Transverse colon (tissue), 4 donors: Measurements from ENCODE around the gene SDC3. TPM values are rescaled to one million over a fixed set of nuclear protein-coding genes. Genes with fewer than 3 reads are reported as not detected.
"Not testable (repeated sequence)": the region's sequence is repeated elsewhere in the genome, so short reads cannot be mapped to it uniquely, and the experiment has no call there.

Experiments
- DNase-seq: peaks from one replicate; pipeline ENCODE4 v3.0.0-alpha.2; 2019
- H3K27ac ChIP-seq, 4 donors: fragments of 200-600 bp; sonication (generic); 2 replicates each; pipeline ENCODE4 v1.5.1; 2016 to 2018; ENCODE audit warnings: inconsistent platforms in 4 of 4
- H3K27me3 ChIP-seq: fragments of 200-600 bp; sonication (generic); 2 replicates; pipeline ENCODE4 v1.5.1; 2017; ENCODE audit warnings: inconsistent platforms
- H3K36me3 ChIP-seq, 4 donors: fragments of 200-600 bp; sonication (generic); 2 replicates each; pipeline ENCODE4 v1.5.1; 2017 to 2019; ENCODE audit warnings: inconsistent platforms in 4 of 4
- H3K4me1 ChIP-seq, 4 donors: fragments of 200-600 bp; sonication (generic); 2 replicates each; pipeline ENCODE4 v1.5.1; 2017 to 2020; ENCODE audit warnings: inconsistent platforms in 4 of 4
- H3K4me3 ChIP-seq, 4 donors: fragments of 200-600 bp; sonication (generic); 1 replicate in 1 of 4; 2 replicates in 3 of 4; pipeline versions ENCODE4 v1.5.1 to v1.6.1; 2017 to 2019; ENCODE audit warnings: inconsistent platforms in 4 of 4
- H3K9me3 ChIP-seq, 2 donors: fragments of 200-600 bp; sonication (generic); 2 replicates each; pipeline ENCODE4 v1.5.1; 2017 to 2019; ENCODE audit warnings: inconsistent platforms in 2 of 2
- EP300 ChIP-seq: sonication (generic); formaldehyde crosslinking; IDR thresholded peaks from one replicate; pipeline ENCODE4 v1.6.1; 2017; ENCODE audit warnings: antibody characterized with exemption, low read depth
- POLR2A ChIP-seq: fragments of 450-650 bp; IDR thresholded peaks from one replicate; pipeline ENCODE4 v1.6.1; 2016; ENCODE audit warnings: antibody characterized with exemption, mild to moderate bottlenecking, moderate library complexity
- POLR2AphosphoS5 ChIP-seq, 3 donors: sonication (generic); formaldehyde crosslinking; IDR thresholded peaks; one replicate each; pipeline ENCODE4 v1.6.1; 2016; ENCODE audit warnings: antibody characterized with exemption in 3 of 3
- WGBS, 2 donors: methylation state at CpG; one replicate each; pipeline ENCODE4 v1.1.5; 2018; ENCODE audit warnings: low coverage in 1 of 2; 5-methylcytosine and 5-hydroxymethylcytosine counted together
- in situ Hi-C, 4 donors: fragments of 200-750 bp; cut with MboI; loops; one replicate each; pipeline versions ENCODE4 v1.15.0 to v1.15.1; 2017; ENCODE audit warnings: low sequenced_read_pairs in 3 of 4, low pct_ligation_motif_present in 1 of 4, low pct_unique_long_range_greater_than_20kb in 1 of 4
- intact Hi-C: fragments of 100-400 bp; cut with DNase I; formaldehyde crosslinking; loops from one replicate; pipeline ENCODE4 v1.15.1; 2023; ENCODE audit warnings: low total_unique reads
- total RNA-seq, 4 donors: library from RNA; depleted of rRNA; stranded (reverse); fragments of >200 nt; gene quantifications; one replicate each; pipeline ENCODE4 v1.1.0, GENCODE V29; 2016
- TF ChIP-seq, protein P1 (sequence below), 5 experiments: fragments of 200-600 bp in 3 of 5; fragments of 450-650 bp in 2 of 5; sonication (generic) in 3 of 5; IDR thresholded peaks; 1 replicate in 2 of 5; 2 replicates in 3 of 5; pipeline ENCODE4 v1.5.1; 2016 to 2017; ENCODE audit warnings: antibody characterized with exemption in 5 of 5, inconsistent platforms in 3 of 5, mild to moderate bottlenecking in 2 of 5, moderate library complexity in 1 of 5

The SDC3 gene
- total RNA-seq, 4 donors from 2014 or later: 7.9 to 35.4 (median 10.1) TPM

DNA sequence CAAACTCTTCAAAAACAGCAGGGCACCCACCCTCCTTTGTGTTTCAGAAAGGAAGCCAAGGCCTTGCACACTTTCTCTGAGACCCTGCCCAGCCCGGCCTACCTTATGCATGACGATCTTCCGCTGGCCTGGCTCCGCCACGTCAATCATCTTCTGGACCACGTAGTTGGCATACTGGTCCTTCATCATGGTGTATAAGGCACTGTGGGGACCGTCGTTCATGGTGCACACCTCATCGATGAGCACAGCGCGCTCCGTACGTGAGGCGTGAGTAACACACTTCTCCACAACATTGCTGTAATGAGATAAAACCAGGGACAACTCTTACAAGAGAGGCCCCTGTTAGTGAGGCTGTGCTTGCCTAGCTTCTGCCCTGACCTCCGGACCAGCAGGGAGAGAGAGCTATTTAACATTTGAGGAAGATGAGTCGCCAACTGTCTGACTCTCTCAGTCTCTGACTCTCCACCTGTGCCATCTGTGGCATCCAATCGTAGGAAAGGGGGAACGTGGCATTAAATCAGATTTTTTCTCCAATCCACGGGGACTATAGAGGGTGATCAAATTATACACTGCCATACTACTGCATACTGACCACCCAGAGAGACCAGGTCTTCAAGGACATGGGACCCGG lies 28.1 kb upstream of the SDC3 start:
- TF ChIP-seq POLR2AphosphoS5 (IDR thresholded peaks at IDR 0.05): no peak
- no peak for TF ChIP-seq EP300
- TF ChIP-seq, protein P1, sequence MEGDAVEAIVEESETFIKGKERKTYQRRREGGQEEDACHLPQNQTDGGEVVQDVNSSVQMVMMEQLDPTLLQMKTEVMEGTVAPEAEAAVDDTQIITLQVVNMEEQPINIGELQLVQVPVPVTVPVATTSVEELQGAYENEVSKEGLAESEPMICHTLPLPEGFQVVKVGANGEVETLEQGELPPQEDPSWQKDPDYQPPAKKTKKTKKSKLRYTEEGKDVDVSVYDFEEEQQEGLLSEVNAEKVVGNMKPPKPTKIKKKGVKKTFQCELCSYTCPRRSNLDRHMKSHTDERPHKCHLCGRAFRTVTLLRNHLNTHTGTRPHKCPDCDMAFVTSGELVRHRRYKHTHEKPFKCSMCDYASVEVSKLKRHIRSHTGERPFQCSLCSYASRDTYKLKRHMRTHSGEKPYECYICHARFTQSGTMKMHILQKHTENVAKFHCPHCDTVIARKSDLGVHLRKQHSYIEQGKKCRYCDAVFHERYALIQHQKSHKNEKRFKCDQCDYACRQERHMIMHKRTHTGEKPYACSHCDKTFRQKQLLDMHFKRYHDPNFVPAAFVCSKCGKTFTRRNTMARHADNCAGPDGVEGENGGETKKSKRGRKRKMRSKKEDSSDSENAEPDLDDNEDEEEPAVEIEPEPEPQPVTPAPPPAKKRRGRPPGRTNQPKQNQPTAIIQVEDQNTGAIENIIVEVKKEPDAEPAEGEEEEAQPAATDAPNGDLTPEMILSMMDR (IDR thresholded peaks at IDR 0.05): no peak
- TF ChIP-seq POLR2A: no peak
- no peak for DNase-seq
- no peaks in the 10 kb centered on the region for H3K4me1 ChIP-seq
- 95 to 96% methylated on average over 12 to 20 of the region's 20 CpGs for WGBS, 2 donors
- no peaks in the 10 kb centered on the region for H3K9me3 ChIP-seq
- in situ Hi-C loops: no loop called here
- H3K36me3 ChIP-seq: peaks cover 0 to 73% (median 29%) of the 10 kb centered on the region in 4 donors
- H3K4me3 ChIP-seq: no peak overlapping the region
- no peak overlapping the region for H3K27ac ChIP-seq
- intact Hi-C loops: loop anchor here (10.0 kb wide), 1 partner anchor 802 kb away; no protein-coding TSS in a partner anchor
- no peaks in the 10 kb centered on the region for H3K27me3 ChIP-seq

DNA sequence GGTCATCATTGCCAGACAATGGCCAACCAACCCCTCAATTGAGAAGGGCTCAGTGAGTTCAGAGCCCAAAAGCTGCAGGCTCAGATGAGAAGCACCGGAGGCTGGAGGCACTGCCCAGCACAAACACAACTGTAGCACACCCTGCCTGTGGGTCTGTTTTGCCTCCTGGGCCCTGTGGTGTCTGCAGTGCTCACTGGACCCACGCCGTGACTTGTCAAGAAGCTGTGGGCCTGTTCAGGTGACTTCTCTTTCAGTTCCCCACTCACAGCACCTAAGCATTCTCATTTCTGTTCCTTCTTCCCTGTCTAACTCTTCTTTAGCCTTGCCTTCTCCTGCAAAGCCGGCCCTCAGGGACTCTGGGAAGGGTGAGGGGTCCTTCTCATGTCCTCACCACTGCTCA lies 27.2 kb upstream of the SDC3 start:
- H3K4me3 ChIP-seq, DNase-seq, H3K4me1 ChIP-seq, H3K9me3 ChIP-seq, H3K27me3 ChIP-seq, H3K27ac ChIP-seq, in situ Hi-C loops: not testable (repeated sequence)
- H3K36me3 ChIP-seq: peaks cover 0 to 64% (median 24%) of the 10 kb centered on the region in 4 donors
- WGBS, 2 donors: no CpG with 5 or more reads among the region's 4 CpGs
- intact Hi-C loops: loop anchor here (10.0 kb wide), 1 partner anchor 801 kb away; no protein-coding TSS in a partner anchor

DNA sequence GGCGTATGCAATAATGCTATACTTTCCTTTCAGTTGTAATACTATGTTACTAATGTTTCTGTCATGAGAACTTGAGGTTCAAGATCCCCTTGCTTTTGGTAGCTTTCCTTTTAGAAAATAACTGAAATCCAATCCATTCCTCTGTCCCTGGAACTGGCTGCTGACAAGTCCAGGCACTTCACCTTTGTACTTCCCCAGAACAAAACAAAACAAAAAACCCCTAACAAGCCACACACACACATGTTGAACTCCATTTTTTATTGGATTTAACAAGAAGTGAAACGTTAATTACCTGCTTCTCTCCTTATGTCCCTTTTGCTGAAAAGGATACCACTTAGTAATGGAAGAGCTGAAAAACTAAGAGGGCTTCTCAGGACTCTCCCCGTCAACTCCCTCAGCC lies 26.1 kb upstream of the SDC3 start:
- 75 to 94% methylated on average over 3 of the region's 3 CpGs for WGBS, 2 donors
- Histone ChIP-seq H3K27me3 (no peaks in the 10 kb centered on the region), H3K4me3 (no peak overlapping the region), H3K4me1 (peaks cover 0 to 2% (median 0%) of the 10 kb centered on the region in 4 donors), H3K9me3 (no peaks in the 10 kb centered on the region), H3K36me3 (peaks cover 0 to 52% (median 18%) of the 10 kb centered on the region in 4 donors), H3K27ac (no peak overlapping the region)
- TF ChIP-seq POLR2A (no peak), POLR2AphosphoS5 (IDR thresholded peaks at IDR 0.05) (no peak), EP300 (no peak)
- TF ChIP-seq, protein P1 (IDR thresholded peaks at IDR 0.05): no peak
- intact Hi-C loops (loop anchor here (10.0 kb wide), 1 partner anchor 800 kb away; no protein-coding TSS in a partner anchor), in situ Hi-C loops (no loop called here)
- DNase-seq: no peak

DNA sequence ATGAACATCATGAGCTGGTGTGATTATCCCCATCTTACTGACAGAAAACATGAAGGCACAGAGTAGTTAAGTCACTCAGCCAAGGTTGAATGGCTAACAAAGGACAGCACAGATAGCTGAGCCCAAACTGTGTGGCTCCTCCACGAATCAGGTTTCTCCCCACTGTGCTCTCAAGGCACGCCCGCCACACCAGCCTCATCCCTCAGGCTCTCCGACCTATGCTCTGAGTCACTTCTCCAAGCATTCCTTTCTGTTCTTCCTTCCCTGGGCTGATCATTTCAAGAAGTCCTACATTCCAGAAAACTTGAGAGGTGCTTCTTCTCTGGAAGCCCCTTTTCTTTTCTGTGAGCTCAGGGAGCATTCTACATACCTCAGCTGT lies 25.3 kb upstream of the SDC3 start:
- 81 to 84% methylated on average over 4 of the region's 4 CpGs for WGBS, 2 donors
- no peaks in the 10 kb centered on the region for H3K27me3 ChIP-seq
- H3K36me3 ChIP-seq: peaks cover 0 to 45% (median 15%) of the 10 kb centered on the region in 4 donors
- no peak for DNase-seq
- in situ Hi-C loops (no loop called here), intact Hi-C loops (loop anchor here (10.0 kb wide), 1 partner anchor 799 kb away; no protein-coding TSS in a partner anchor)
- no peak overlapping the region for H3K4me3 ChIP-seq
- no peaks in the 10 kb centered on the region for H3K9me3 ChIP-seq
- no peak overlapping the region for H3K27ac ChIP-seq
- TF ChIP-seq POLR2A (no peak), EP300 (no peak)
- H3K4me1 ChIP-seq: peaks cover 0 to 8% (median 2%) of the 10 kb centered on the region in 4 donors

DNA sequence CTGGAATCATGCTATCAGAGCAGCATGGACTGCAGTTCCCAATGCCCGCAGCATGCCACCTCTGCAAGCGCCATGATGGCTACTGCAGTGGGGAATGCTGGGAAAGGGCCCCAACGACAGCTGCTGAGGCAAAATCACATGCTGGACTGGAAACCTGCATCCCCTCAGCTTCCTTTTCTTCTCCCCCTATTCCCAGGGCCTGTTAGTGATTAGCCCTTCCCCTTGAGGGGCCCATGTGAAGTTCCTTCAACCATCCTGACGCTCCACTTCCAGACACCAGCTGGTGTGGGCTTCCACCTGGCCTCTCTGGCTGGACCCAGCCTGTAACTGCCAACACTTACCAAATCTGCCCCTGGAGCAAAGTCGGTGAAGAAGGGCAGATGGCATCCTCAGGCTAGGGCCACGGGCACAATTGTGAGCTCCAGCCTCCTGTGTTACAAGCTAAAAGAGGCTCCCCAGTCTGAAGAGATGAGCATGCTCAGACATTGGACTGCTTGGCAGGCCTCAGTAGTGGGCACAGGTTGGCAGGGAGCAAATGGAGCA lies 22.1 kb upstream of the SDC3 start:
- H3K36me3 ChIP-seq: peaks cover 0 to 23% (median 3%) of the 10 kb centered on the region in 4 donors
- 76% methylated on average over 6 of the region's 6 CpGs; no CpG with 5 or more reads in 1 of the 2 donors for WGBS, 2 donors
- intact Hi-C loops: loop anchor here (10.0 kb wide), 1 partner anchor 796 kb away; no protein-coding TSS in a partner anchor
- no peaks in the 10 kb centered on the region for H3K27me3 ChIP-seq
- no peak overlapping the region for H3K27ac ChIP-seq
- peaks cover 0 to 23% (median 2%) of the 10 kb centered on the region in 4 donors for H3K4me1 ChIP-seq
- H3K9me3 ChIP-seq: no peaks in the 10 kb centered on the region
- TF ChIP-seq EP300 (no peak), POLR2A (no peak), POLR2AphosphoS5 (IDR thresholded peaks at IDR 0.05) (no peak)
- TF ChIP-seq, protein P1 (IDR thresholded peaks at IDR 0.05): no peak
- in situ Hi-C loops: no loop called here
- H3K4me3 ChIP-seq: no peak overlapping the region
- DNase-seq: no peak
